ENCODE data around the gene KCNK3. TPM values are rescaled to one million over a fixed set of nuclear protein-coding genes. Genes with fewer than 3 reads are reported as not detected.

KCNK3 gene
- total RNA-seq, 1 experiment from 2014 or later: not detected

DNA sequence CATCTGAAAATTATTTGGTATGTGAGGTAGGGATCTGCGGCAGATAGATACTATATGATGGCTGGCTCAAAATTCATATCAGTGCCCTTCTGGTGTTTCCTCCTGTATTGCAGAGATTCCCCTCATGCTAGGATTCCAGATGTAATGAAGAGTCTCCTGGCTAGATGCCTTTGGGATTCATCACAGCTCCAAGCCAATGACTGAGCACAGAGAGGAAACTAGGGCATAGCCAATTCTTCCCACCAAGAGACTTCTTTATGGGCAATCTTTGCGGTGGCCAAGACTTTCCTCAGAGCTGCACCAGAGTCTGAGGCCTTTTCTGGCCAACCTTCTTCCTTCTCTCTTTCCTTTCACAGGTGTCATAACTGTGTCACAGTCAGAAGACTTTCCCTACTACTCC, 25.9 kb upstream of the KCNK3 start:
- DNase-seq (ENCODE audit: unreplicated experiment): no peak
- Mint-ChIP-seq H3K36me3 (ENCODE audit: insufficient read depth, unreplicated experiment) (no peaks in the 10 kb centered on the region), H3K4me3 (ENCODE audit: unreplicated experiment) (no peak overlapping the region), H3K27me3 (ENCODE audit: insufficient read depth, unreplicated experiment) (peaks cover 75% of the 10 kb centered on the region), H3K4me1 (ENCODE audit: insufficient read depth, unreplicated experiment) (no peaks in the 10 kb centered on the region), H3K27ac (ENCODE audit: low read depth, unreplicated experiment) (no peak overlapping the region), H3K9me3 (ENCODE audit: unreplicated experiment) (no peaks in the 10 kb centered on the region)
- POLR2A ChIA-PET: interaction anchor here (1.8 kb wide), 1 partner anchor 11 kb away, joined by 4 read pairs; no protein-coding TSS in a partner anchor
- CTCF ChIA-PET: no interaction called here
- no TSS peak for BruUV-seq (replicated peaks)
- intact Hi-C loops (cut with micrococcal nuclease): no loop called here
- TF ChIP-seq, protein P1, sequence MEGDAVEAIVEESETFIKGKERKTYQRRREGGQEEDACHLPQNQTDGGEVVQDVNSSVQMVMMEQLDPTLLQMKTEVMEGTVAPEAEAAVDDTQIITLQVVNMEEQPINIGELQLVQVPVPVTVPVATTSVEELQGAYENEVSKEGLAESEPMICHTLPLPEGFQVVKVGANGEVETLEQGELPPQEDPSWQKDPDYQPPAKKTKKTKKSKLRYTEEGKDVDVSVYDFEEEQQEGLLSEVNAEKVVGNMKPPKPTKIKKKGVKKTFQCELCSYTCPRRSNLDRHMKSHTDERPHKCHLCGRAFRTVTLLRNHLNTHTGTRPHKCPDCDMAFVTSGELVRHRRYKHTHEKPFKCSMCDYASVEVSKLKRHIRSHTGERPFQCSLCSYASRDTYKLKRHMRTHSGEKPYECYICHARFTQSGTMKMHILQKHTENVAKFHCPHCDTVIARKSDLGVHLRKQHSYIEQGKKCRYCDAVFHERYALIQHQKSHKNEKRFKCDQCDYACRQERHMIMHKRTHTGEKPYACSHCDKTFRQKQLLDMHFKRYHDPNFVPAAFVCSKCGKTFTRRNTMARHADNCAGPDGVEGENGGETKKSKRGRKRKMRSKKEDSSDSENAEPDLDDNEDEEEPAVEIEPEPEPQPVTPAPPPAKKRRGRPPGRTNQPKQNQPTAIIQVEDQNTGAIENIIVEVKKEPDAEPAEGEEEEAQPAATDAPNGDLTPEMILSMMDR (IDR thresholded peaks at IDR 0.05; ENCODE audit: unreplicated experiment): no peak

DNA sequence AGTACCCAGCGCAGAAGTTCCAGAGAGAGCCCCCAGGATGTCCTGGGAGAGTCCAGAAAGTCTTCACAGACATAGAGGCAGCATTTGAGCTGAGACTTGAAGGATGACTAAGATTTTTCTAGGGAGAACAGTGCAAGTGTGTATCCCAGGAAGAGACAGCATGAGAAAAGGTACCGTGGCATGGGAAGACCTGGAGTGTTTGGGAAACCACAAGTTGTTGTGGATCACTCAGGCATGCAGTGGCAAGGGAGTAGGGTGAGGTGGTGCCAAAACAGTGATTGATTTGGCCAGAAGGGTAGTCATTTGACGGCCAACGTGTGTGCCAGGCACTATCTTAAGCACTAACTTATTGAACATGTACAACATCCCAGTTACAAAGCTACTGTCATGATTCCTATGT, 24.5 kb upstream of the KCNK3 start:
- Mint-ChIP-seq H3K4me3 (ENCODE audit: unreplicated experiment) (no peak overlapping the region), H3K36me3 (ENCODE audit: insufficient read depth, unreplicated experiment) (no peaks in the 10 kb centered on the region), H3K9me3 (ENCODE audit: unreplicated experiment) (no peaks in the 10 kb centered on the region), H3K4me1 (ENCODE audit: insufficient read depth, unreplicated experiment) (no peaks in the 10 kb centered on the region), H3K27me3 (ENCODE audit: insufficient read depth, unreplicated experiment) (peaks cover 88% of the 10 kb centered on the region), H3K27ac (ENCODE audit: low read depth, unreplicated experiment) (no peak overlapping the region)
- POLR2A ChIA-PET: interaction anchor here (0.7 to 1.8 kb wide), 2 partner anchors 10 to 476 kb away, joined by 3 to 4 read pairs; no protein-coding TSS in a partner anchor
- intact Hi-C loops (cut with micrococcal nuclease): no loop called here
- TF ChIP-seq, protein P1 (IDR thresholded peaks at IDR 0.05; ENCODE audit: unreplicated experiment): no peak
- no TSS peak for BruUV-seq (replicated peaks)
- CTCF ChIA-PET: interaction anchor here (0.6 kb wide), 2 partner anchors 80 to 1625 kb away, joined by 3 read pairs; no protein-coding TSS in a partner anchor
- no peak for DNase-seq (ENCODE audit: unreplicated experiment)

DNA sequence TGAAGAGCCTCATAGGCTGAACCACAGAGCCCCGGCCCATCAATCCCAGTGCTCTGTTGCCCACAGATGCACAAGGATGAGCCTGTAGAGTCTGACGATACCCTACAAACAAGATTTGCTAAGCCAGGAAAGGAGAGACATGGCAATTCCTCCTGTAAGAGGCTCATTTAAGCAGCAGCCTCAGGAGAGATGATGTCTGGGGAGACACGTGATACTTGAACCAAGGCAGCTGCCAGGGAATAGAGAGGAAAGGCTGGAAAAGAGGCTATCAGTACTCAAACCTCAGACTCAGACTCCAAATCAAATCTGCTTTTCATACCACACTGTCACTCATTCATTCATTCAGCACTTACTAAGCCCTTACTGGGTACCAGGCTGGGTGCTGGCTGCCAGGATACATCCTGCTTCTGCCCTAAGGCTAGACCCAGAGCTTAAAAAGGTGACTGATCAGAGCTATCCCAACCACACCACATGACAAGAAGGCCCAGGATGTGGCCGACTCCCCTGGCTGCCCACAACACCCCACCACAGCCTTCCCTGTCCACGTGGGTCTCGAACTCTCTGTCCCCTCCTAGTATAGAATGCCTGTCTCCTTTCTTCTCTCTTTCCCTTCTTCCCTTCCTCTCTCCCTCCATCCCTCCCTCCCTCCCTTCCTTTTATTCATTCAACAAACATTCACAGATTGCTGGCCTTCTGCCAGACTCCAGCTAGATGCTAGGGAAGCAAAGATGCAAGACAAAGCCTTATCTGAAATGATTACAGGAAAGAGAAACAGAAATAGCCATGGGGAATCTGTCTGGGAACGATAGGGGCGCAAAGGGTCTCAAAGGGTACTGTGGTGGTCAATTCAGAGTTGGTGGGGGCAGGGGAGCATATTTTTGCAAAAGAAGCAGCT, 23.4 kb upstream of the KCNK3 start:
- TF ChIP-seq, protein P1 (IDR thresholded peaks at IDR 0.05; ENCODE audit: unreplicated experiment): no peak
- no peak for DNase-seq (ENCODE audit: unreplicated experiment)
- intact Hi-C loops (cut with micrococcal nuclease): no loop called here
- ChIA-PET POLR2A (no interaction called here), CTCF (interaction anchor here (0.6 kb wide), 3 partner anchors 78 to 1626 kb away, joined by 3 read pairs; no protein-coding TSS in a partner anchor)
- H3K9me3 Mint-ChIP-seq (ENCODE audit: unreplicated experiment): no peaks in the 10 kb centered on the region
- H3K27me3 Mint-ChIP-seq (ENCODE audit: insufficient read depth, unreplicated experiment): peaks cover 86% of the 10 kb centered on the region
- H3K4me3 Mint-ChIP-seq (ENCODE audit: unreplicated experiment): no peak overlapping the region
- no peaks in the 10 kb centered on the region for H3K36me3 Mint-ChIP-seq (ENCODE audit: insufficient read depth, unreplicated experiment)
- H3K4me1 Mint-ChIP-seq (ENCODE audit: insufficient read depth, unreplicated experiment): no peaks in the 10 kb centered on the region
- BruUV-seq (replicated peaks): no TSS peak
- H3K27ac Mint-ChIP-seq (ENCODE audit: low read depth, unreplicated experiment): no peak overlapping the region

DNA sequence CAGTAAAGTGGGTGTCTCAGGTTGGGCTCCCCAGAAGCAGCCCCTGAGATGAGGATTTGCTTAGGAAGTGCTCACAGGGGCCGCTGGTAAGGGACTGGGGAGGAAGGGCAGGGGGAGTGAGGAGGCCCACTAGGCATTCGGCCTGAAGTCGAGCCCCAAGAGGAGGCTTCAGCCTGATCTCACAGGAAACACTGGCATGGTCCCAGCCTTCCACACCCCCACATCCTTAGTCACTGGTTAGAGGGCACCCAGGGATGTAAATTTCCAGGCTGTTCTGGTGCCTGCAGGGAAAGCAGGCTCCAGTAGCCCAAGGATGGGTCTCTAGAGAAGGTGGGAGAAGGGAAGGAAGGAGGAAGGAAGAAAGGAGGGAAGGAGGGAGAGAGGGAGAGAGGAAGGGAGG, 22.4 kb upstream of the KCNK3 start:
- CTCF ChIA-PET: interaction anchor here (0.6 kb wide), 1 partner anchor 44 kb away, joined by 3 read pairs; no protein-coding TSS in a partner anchor
- H3K27ac Mint-ChIP-seq (ENCODE audit: low read depth, unreplicated experiment): no peak overlapping the region

More for the DNA sequence above, 22.4 kb upstream of the KCNK3 start:
- BruUV-seq (replicated peaks): no TSS peak
- TF ChIP-seq, protein P1 (IDR thresholded peaks at IDR 0.05; ENCODE audit: unreplicated experiment): no peak
- POLR2A ChIA-PET: interaction anchor here (1.1 kb wide), 1 partner anchor 10 kb away, joined by 3 read pairs; no protein-coding TSS in a partner anchor
- intact Hi-C loops (cut with micrococcal nuclease): no loop called here
- Mint-ChIP-seq H3K4me3 (ENCODE audit: unreplicated experiment) (no peak overlapping the region), H3K4me1 (ENCODE audit: insufficient read depth, unreplicated experiment) (no peaks in the 10 kb centered on the region), H3K9me3 (ENCODE audit: unreplicated experiment) (no peaks in the 10 kb centered on the region), H3K27me3 (ENCODE audit: insufficient read depth, unreplicated experiment) (peaks cover 76% of the 10 kb centered on the region), H3K36me3 (ENCODE audit: insufficient read depth, unreplicated experiment) (no peaks in the 10 kb centered on the region)
- peak; percentile 38 for DNase-seq (ENCODE audit: unreplicated experiment)

All from MCF 10A (cell line).